Caco-2 (cell line): Measurements from ENCODE around the gene NRXN3. TPM values are rescaled to one million over a fixed set of nuclear protein-coding genes. Genes with fewer than 3 reads are reported as not detected.

ENCODE experiments used
- BruUV-seq: library from RNA; stranded (reverse); fragments of 400-500 nt; replicated peaks from 2 replicates; lab custom pipeline; 2021; lab: Mats Ljungman, UMichigan
- CTCF ChIA-PET: fragments of 300-600 bp; sonication (Branson Sonifier 250); formaldehyde crosslinking; loops from one replicate; lab custom pipeline; 2022; ENCODE audit warnings: antibody characterized with exemption; lab: Charles Lee
- POLR2A ChIA-PET: fragments of 300-600 bp; sonication (Branson Sonifier 250); formaldehyde crosslinking; loops from one replicate; lab custom pipeline; 2022; ENCODE audit warnings: antibody characterized with exemption; lab: Charles Lee
- DNase-seq, 2 experiments: peaks; one replicate each; pipeline versions ENCODE4 v3.0.0 to v3.0.0-alpha.2; 2020 to 2022
- H3K27me3 ChIP-seq: replicated peaks from 2 replicates; pipeline ENCODE4 v1.6.0; 2011; ENCODE audit warnings: low read length; ENCODE audit not compliant: control insufficient read depth, insufficient read depth
- H3K36me3 ChIP-seq: 2 replicates; pipeline ENCODE4 v1.5.1; 2011; ENCODE audit warnings: low read length; ENCODE audit not compliant: control insufficient read depth, insufficient read depth
- H3K4me1 ChIP-seq: fragments of 250-450 bp; sonication (Bioruptor Pico); 2 replicates; pipeline ENCODE4 v1.5.1; 2020; ENCODE audit warnings: mild to moderate bottlenecking
- H3K4me3 ChIP-seq: 2 replicates; pipeline ENCODE4 v1.5.1; 2011; ENCODE audit warnings: low read depth, mild to moderate bottlenecking, control low read depth, low read length
- H3K9me3 ChIP-seq: fragments of 250-450 bp; sonication (Bioruptor Pico); 2 replicates; pipeline ENCODE4 v1.5.1; 2020; ENCODE audit warnings: mild to moderate bottlenecking, moderate library complexity
- H3K27ac Mint-ChIP-seq: one replicate; pipeline ENCODE4 v1.8.0; 2022; ENCODE audit warnings: mixed read lengths; ENCODE audit not compliant: unreplicated experiment
- H3K27me3 Mint-ChIP-seq: one replicate; pipeline ENCODE4 v1.8.0; 2022; ENCODE audit warnings: mixed read lengths; ENCODE audit not compliant: insufficient read depth, unreplicated experiment
- H3K36me3 Mint-ChIP-seq: one replicate; pipeline ENCODE4 v1.8.0; 2022; ENCODE audit warnings: mild to moderate bottlenecking, mixed read lengths; ENCODE audit not compliant: insufficient read depth, unreplicated experiment
- H3K4me1 Mint-ChIP-seq: one replicate; pipeline ENCODE4 v1.8.0; 2022; ENCODE audit warnings: low read depth, mixed read lengths; ENCODE audit not compliant: unreplicated experiment
- H3K4me3 Mint-ChIP-seq: one replicate; pipeline ENCODE4 v1.8.0; 2022; ENCODE audit warnings: mild to moderate bottlenecking, moderate library complexity, mixed read lengths; ENCODE audit not compliant: unreplicated experiment
- H3K9me3 Mint-ChIP-seq: one replicate; pipeline ENCODE4 v1.8.0; 2022; ENCODE audit warnings: mixed read lengths; ENCODE audit not compliant: unreplicated experiment
- intact Hi-C: fragments of 100-400 bp; cut with micrococcal nuclease; formaldehyde crosslinking; loops from one replicate; pipeline ENCODE4 v1.10.0; 2022; ENCODE audit not compliant: unreplicated experiment
- total RNA-seq: library from RNA; stranded (reverse); gene quantifications from 2 replicates; pipeline ENCODE4 v1.2.3, GENCODE V29; 2022
- TF ChIP-seq, protein P1 (sequence below), 2 experiments: fragments of 200-600 bp in 1 of 2; IDR thresholded peaks; 1 replicate in 1 of 2; 2 replicates in 1 of 2; pipeline versions ENCODE4 v1.5.1 to v1.8.0; 2011 to 2022; ENCODE audit warnings: antibody characterized with exemption in 1 of 2, control low read depth in 1 of 2, inconsistent platforms in 1 of 2, low read depth in 1 of 2, low read length in 1 of 2, mild to moderate bottlenecking in 1 of 2, moderate library complexity in 1 of 2; ENCODE audit not compliant: insufficient read depth in 1 of 2, severe bottlenecking in 1 of 2, unreplicated experiment in 1 of 2

NRXN3 gene
- total RNA-seq, 1 experiment from 2014 or later: 12.4 TPM

DNA sequence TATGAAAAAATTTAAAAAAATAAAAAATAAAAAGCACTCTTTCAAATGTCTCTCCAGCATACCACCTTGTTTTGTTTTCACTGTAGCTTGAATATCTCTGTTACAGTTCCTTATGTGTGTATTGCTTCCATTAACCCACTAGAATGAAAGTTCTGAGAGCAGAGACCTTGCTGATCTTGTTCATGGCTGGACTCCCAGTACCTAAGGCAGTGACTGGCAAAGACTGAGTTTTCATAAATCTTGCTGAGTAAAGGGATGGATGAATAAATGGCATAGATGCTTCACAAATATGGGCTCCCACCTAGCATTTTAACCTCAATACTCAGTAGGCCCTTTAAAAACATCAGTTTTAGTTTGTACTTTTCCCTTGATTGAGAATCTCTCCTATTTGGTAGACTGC, 1125.2 kb downstream of the NRXN3 start:
- H3K36me3 Mint-ChIP-seq: no peaks in the 10 kb centered on the region

DNA sequence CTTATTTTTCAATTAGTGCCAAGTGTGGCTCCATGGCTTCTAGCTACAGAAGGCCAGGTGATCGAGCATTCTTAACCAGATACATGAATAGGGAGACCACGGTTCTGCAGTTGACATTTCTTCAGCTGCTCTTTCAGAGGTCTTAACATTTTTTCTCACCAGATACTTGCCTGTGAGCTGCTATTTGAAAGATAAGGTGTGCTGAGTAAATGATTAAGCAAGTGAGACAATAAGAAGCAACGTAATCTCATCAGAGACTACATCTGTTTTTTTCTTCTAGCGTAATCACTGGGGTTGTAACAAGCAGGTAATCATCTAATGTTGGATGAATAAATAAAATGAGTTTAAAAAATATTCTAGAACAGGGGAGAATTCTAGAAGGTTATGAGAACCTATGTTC, 1128.2 kb downstream of the NRXN3 start:
- peak in 1 of 2 experiments; percentile 39 for DNase-seq
- POLR2A ChIA-PET: no interaction called here
- TF ChIP-seq, protein P1, sequence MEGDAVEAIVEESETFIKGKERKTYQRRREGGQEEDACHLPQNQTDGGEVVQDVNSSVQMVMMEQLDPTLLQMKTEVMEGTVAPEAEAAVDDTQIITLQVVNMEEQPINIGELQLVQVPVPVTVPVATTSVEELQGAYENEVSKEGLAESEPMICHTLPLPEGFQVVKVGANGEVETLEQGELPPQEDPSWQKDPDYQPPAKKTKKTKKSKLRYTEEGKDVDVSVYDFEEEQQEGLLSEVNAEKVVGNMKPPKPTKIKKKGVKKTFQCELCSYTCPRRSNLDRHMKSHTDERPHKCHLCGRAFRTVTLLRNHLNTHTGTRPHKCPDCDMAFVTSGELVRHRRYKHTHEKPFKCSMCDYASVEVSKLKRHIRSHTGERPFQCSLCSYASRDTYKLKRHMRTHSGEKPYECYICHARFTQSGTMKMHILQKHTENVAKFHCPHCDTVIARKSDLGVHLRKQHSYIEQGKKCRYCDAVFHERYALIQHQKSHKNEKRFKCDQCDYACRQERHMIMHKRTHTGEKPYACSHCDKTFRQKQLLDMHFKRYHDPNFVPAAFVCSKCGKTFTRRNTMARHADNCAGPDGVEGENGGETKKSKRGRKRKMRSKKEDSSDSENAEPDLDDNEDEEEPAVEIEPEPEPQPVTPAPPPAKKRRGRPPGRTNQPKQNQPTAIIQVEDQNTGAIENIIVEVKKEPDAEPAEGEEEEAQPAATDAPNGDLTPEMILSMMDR (IDR thresholded peaks at IDR 0.05; ENCODE audit: insufficient read depth in 1 of 2, low read depth in 1 of 2, low read length in 1 of 2, severe bottlenecking in 1 of 2, unreplicated experiment in 1 of 2): no peak
- H3K36me3 Mint-ChIP-seq: peaks cover 4% of the 10 kb centered on the region
- Histone ChIP-seq H3K4me3 (no peak overlapping the region), H3K4me1 (peaks cover 44% of the 10 kb centered on the region), H3K9me3 (no peaks in the 10 kb centered on the region), H3K27me3 (no peaks in the 10 kb centered on the region), H3K36me3 (no peaks in the 10 kb centered on the region; the same call in 1 of the 2 replicates)
- no peaks in the 10 kb centered on the region for H3K9me3 Mint-ChIP-seq
- H3K27me3 Mint-ChIP-seq: no peaks in the 10 kb centered on the region
- CTCF ChIA-PET: no interaction called here
- H3K27ac Mint-ChIP-seq: peak overlapping the region; percentile 78
- BruUV-seq: no TSS peak
- intact Hi-C loops: loop anchor here (1.0 to 5.0 kb wide), 4 partner anchors 12 to 254 kb away; no protein-coding TSS in a partner anchor
- peaks cover 25% of the 10 kb centered on the region for H3K4me1 Mint-ChIP-seq
- peak overlapping the region; percentile 52 for H3K4me3 Mint-ChIP-seq

More for the DNA sequence above, 1125.2 kb downstream of the NRXN3 start:
- no peak for DNase-seq
- peaks cover 44% of the 10 kb centered on the region for H3K4me1 ChIP-seq
- Mint-ChIP-seq H3K4me1 (peaks cover 25% of the 10 kb centered on the region), H3K27ac (no peak overlapping the region), H3K9me3 (no peaks in the 10 kb centered on the region), H3K4me3 (no peak overlapping the region), H3K27me3 (no peaks in the 10 kb centered on the region)
- TF ChIP-seq, protein P1 (IDR thresholded peaks at IDR 0.05; ENCODE audit: insufficient read depth in 1 of 2, low read depth in 1 of 2, low read length in 1 of 2, severe bottlenecking in 1 of 2, unreplicated experiment in 1 of 2): no peak
- H3K36me3 ChIP-seq: no peaks in the 10 kb centered on the region; the same call in 1 of the 2 replicates
- CTCF ChIA-PET: no interaction called here
- intact Hi-C loops: loop anchor here (5.0 kb wide), 1 partner anchor 257 kb away; no protein-coding TSS in a partner anchor
- no TSS peak for BruUV-seq
- no peaks in the 10 kb centered on the region for H3K9me3 ChIP-seq
- POLR2A ChIA-PET: no interaction called here
- H3K27me3 ChIP-seq: no peaks in the 10 kb centered on the region
- no peak overlapping the region for H3K4me3 ChIP-seq

DNA sequence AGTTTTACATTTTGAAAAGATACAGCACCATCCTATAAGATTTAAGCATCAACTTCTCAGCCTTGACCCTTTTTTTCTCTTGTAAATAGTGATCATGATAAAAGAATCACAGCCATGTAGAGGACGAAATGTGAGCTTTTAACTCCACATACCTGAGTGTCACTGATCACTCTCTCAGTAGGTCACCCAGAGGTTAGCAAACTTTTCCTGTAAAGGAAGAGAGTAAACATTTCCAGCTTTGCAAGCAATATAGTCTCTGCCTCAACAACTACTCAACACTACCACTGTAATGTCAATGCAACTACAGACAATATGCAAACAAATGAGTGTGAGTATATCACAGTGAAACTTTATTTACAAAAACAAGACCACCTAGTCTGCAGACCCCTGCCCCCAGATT, 1129.0 kb downstream of the NRXN3 start:
- H3K4me3 ChIP-seq: no peak overlapping the region
- peaks cover 25% of the 10 kb centered on the region for H3K4me1 Mint-ChIP-seq
- no peaks in the 10 kb centered on the region for H3K9me3 Mint-ChIP-seq
- intact Hi-C loops: loop anchor here (2.0 to 5.0 kb wide), 2 partner anchors 20 to 253 kb away; no protein-coding TSS in a partner anchor
- peak overlapping the region; percentile 78 for H3K27ac Mint-ChIP-seq
- peak in 1 of 2 experiments; percentile 50 for DNase-seq
- H3K27me3 Mint-ChIP-seq: no peaks in the 10 kb centered on the region
- peaks cover 47% of the 10 kb centered on the region for H3K4me1 ChIP-seq
- ChIA-PET CTCF (no interaction called here), POLR2A (no interaction called here)
- BruUV-seq: no TSS peak
- no peaks in the 10 kb centered on the region for H3K36me3 ChIP-seq
- H3K4me3 Mint-ChIP-seq: no peak overlapping the region
- no peaks in the 10 kb centered on the region for H3K27me3 ChIP-seq
- H3K36me3 Mint-ChIP-seq: peaks cover 4% of the 10 kb centered on the region
- no peaks in the 10 kb centered on the region for H3K9me3 ChIP-seq
- TF ChIP-seq, protein P1 (IDR thresholded peaks at IDR 0.05; ENCODE audit: insufficient read depth in 1 of 2, low read depth in 1 of 2, low read length in 1 of 2, severe bottlenecking in 1 of 2, unreplicated experiment in 1 of 2): no peak
